Measurements from ENCODE around the gene RTKN2.

- no peak for TF ChIP-seq POLR2A (IDR thresholded peaks at IDR 0.05)
- TF ChIP-seq CTCF (IDR thresholded peaks at IDR 0.05): no peak
Measured at GRCh38 chr10:62153191-62153590, 115.5 kb downstream of the RTKN2 start.

All from esophagus squamous epithelium (tissue), 4 donors.